ENCODE results near the gene TRMT1.

TRMT1 gene

DNA sequence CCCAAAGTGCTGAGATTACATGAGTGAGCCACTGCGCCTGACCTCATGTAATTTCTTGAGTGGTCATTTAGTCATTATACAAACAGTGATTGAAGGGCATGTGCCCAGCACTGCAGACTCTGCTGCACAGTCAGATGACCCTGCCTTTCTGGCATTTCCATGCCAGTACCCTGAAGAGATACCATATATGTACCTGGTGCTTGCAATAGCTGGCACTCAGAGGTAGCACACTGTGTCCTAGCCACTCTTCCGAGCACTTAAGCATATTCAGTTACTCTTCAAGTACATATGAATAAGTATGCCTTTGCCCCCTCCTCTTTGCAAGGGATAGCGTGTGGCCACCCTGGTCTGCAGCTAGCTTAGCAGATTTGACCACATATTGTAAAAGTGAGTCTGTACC lies 18.1 kb upstream of the TRMT1 start:
- peaks cover 13% of the 10 kb centered on the region for H3K79me2 ChIP-seq (ENCODE audit: insufficient read depth, low read length)
- H3K27ac ChIP-seq (ENCODE audit: low read depth, low read length, poor library complexity, severe bottlenecking): no peak overlapping the region
- no peaks in the 10 kb centered on the region for H3K27me3 ChIP-seq (ENCODE audit: insufficient read depth, low read length)
- no peak overlapping the region for H3K4me3 ChIP-seq (ENCODE audit: low read depth, low read length, poor library complexity, severe bottlenecking)
- no peaks in the 10 kb centered on the region for H3K4me1 ChIP-seq (ENCODE audit: insufficient read depth, low read length, severe bottlenecking)
- no peak overlapping the region for H3K4me2 ChIP-seq (ENCODE audit: low read length)
- H3F3A ChIP-seq (ENCODE audit: insufficient read depth, low read length): no peaks in the 10 kb centered on the region
- TF ChIP-seq, protein P1, sequence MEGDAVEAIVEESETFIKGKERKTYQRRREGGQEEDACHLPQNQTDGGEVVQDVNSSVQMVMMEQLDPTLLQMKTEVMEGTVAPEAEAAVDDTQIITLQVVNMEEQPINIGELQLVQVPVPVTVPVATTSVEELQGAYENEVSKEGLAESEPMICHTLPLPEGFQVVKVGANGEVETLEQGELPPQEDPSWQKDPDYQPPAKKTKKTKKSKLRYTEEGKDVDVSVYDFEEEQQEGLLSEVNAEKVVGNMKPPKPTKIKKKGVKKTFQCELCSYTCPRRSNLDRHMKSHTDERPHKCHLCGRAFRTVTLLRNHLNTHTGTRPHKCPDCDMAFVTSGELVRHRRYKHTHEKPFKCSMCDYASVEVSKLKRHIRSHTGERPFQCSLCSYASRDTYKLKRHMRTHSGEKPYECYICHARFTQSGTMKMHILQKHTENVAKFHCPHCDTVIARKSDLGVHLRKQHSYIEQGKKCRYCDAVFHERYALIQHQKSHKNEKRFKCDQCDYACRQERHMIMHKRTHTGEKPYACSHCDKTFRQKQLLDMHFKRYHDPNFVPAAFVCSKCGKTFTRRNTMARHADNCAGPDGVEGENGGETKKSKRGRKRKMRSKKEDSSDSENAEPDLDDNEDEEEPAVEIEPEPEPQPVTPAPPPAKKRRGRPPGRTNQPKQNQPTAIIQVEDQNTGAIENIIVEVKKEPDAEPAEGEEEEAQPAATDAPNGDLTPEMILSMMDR (IDR thresholded peaks at IDR 0.05; ENCODE audit: low read length): no peak
- H2AFZ ChIP-seq (ENCODE audit: low read length): no peak overlapping the region
- H4K20me1 ChIP-seq (ENCODE audit: insufficient read depth, low read length): no peaks in the 10 kb centered on the region
- no peak overlapping the region for H3K9ac ChIP-seq (ENCODE audit: low read length)
- H3K36me3 ChIP-seq (ENCODE audit: insufficient read depth, low read length): peaks cover 63% of the 10 kb centered on the region
- H3K9me2 ChIP-seq (ENCODE audit: low read depth, low read length): no peaks in the 10 kb centered on the region
- no peaks in the 10 kb centered on the region for H3K9me3 ChIP-seq (ENCODE audit: low read length)

DNA sequence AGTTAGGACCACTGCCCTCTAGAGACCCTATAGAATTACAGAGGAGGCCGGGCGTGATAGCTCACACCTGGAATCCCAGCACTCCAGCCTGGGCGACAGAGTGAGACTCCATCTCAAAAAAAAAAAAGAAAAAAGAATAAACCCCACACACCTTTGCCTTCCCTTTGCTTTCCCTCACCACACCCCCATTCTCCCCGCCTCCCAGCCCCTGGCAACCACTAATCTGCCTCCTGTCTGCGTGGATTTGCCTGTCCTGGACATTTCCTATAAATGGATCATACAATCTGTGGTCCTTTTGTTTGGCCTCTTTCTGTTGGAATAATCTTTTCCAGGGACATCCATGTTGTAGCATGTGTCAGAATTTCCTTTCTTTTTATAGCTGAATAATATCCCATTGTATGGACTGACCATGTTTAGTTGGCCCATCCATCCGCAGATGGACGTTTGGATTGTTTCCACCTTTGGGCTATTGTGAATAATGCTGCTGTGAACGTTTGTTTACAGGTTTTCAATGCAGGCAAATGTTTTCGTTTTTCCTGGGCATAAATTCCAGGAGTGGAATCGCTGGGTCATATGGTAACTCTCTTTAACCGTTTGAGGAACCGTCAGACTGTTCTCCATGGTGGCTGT lies 16.8 kb upstream of the TRMT1 start:
- no peaks in the 10 kb centered on the region for H3K9me3 ChIP-seq (ENCODE audit: low read length)
- H3F3A ChIP-seq (ENCODE audit: insufficient read depth, low read length): no peaks in the 10 kb centered on the region
- H2AFZ ChIP-seq (ENCODE audit: low read length): no peak overlapping the region
- peaks cover 13% of the 10 kb centered on the region for H3K79me2 ChIP-seq (ENCODE audit: insufficient read depth, low read length)
- no peak overlapping the region for H3K4me3 ChIP-seq (ENCODE audit: low read depth, low read length, poor library complexity, severe bottlenecking)
- H3K36me3 ChIP-seq (ENCODE audit: insufficient read depth, low read length): peaks cover 57% of the 10 kb centered on the region
- no peaks in the 10 kb centered on the region for H3K27me3 ChIP-seq (ENCODE audit: insufficient read depth, low read length)
- no peak overlapping the region for H3K4me2 ChIP-seq (ENCODE audit: low read length)
- TF ChIP-seq EZH2 (IDR thresholded peaks at IDR 0.05; ENCODE audit: borderline replicate concordance, low read length): no peak
- TF ChIP-seq, protein P1 (IDR thresholded peaks at IDR 0.05; ENCODE audit: low read length): no peak
- H4K20me1 ChIP-seq (ENCODE audit: insufficient read depth, low read length): no peaks in the 10 kb centered on the region
- H3K4me1 ChIP-seq (ENCODE audit: insufficient read depth, low read length, severe bottlenecking): no peaks in the 10 kb centered on the region
- no peaks in the 10 kb centered on the region for H3K9me2 ChIP-seq (ENCODE audit: low read depth, low read length)
- no peak overlapping the region for H3K9ac ChIP-seq (ENCODE audit: low read length)
- no peak overlapping the region for H3K27ac ChIP-seq (ENCODE audit: low read depth, low read length, poor library complexity, severe bottlenecking)

DNA sequence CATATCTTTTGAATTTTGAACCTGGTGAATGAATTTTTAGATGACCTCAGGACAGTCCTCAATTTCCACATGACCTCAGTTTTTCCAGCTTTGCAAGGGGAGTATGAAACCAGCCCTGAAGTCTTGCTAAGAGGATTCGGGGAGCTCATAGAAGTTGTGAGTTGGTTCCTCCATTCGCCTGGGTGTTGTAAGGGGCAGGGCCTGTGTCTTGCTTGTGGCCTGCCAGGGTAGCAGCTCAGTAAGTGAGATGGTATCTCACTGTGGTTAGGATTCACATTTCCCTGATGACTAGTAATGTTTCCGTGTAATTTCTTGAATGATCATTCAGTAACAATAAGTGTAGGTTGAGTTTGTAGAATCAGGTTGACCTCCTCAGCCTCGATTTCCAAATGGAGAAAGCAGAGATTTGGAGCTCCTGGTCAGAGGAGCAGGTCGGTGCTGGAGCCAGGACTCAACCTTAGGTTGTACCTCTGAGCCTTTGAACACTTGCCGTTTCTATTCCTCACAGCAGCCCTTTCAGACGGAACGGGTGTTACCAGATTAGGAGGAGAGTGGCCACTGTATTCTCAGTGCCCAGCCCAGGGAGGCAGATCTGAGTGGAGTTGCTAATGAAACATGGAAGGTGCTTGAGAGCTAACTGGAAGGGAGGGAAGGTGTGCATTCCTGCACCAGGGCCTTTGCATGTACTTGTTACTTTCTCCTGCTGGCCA lies 16.1 kb upstream of the TRMT1 start:
- H4K20me1 ChIP-seq (ENCODE audit: insufficient read depth, low read length): no peaks in the 10 kb centered on the region
- H3K9me2 ChIP-seq (ENCODE audit: low read depth, low read length): no peaks in the 10 kb centered on the region
- H2AFZ ChIP-seq (ENCODE audit: low read length): no peak overlapping the region
- H3K27me3 ChIP-seq (ENCODE audit: insufficient read depth, low read length): no peaks in the 10 kb centered on the region
- H3K27ac ChIP-seq (ENCODE audit: low read depth, low read length, poor library complexity, severe bottlenecking): no peak overlapping the region
- H3K9me3 ChIP-seq (ENCODE audit: low read length): no peaks in the 10 kb centered on the region
- peaks cover 18% of the 10 kb centered on the region for H3K79me2 ChIP-seq (ENCODE audit: insufficient read depth, low read length)
- no peak overlapping the region for H3K9ac ChIP-seq (ENCODE audit: low read length)
- H3K4me3 ChIP-seq (ENCODE audit: low read depth, low read length, poor library complexity, severe bottlenecking): no peak overlapping the region
- TF ChIP-seq EZH2 (IDR thresholded peaks at IDR 0.05; ENCODE audit: borderline replicate concordance, low read length): no peak
- TF ChIP-seq, protein P1 (IDR thresholded peaks at IDR 0.05; ENCODE audit: low read length): no peak
- no peaks in the 10 kb centered on the region for H3K4me1 ChIP-seq (ENCODE audit: insufficient read depth, low read length, severe bottlenecking)
- peaks cover 54% of the 10 kb centered on the region for H3K36me3 ChIP-seq (ENCODE audit: insufficient read depth, low read length)
- H3F3A ChIP-seq (ENCODE audit: insufficient read depth, low read length): no peaks in the 10 kb centered on the region
- no peak overlapping the region for H3K4me2 ChIP-seq (ENCODE audit: low read length)
